Gastroesophageal sphincter (tissue), 3 donors: ENCODE results near the gene NSRP1.

Experiments used
- CTCF ChIP-seq, 4 experiments: fragments of 200-600 bp in 2 of 4; fragments of 450-650 bp in 2 of 4; sonication (generic) in 1 of 4; IDR thresholded peaks; one replicate each; pipeline ENCODE4 v1.5.1; 2017 to 2019; ENCODE audit warnings: antibody characterized with exemption in 4 of 4, mild to moderate bottlenecking in 2 of 4, moderate library complexity in 2 of 4
- POLR2A ChIP-seq, 2 donors: fragments of 450-650 bp; IDR thresholded peaks; one replicate each; pipeline ENCODE4 v1.6.1; 2017; ENCODE audit warnings: antibody characterized with exemption in 2 of 2, mild to moderate bottlenecking in 2 of 2, moderate library complexity in 1 of 2
- POLR2AphosphoS5 ChIP-seq: sonication (generic); formaldehyde crosslinking; IDR thresholded peaks from one replicate; pipeline ENCODE4 v1.6.1; 2017; ENCODE audit warnings: antibody characterized with exemption

GRCh38 chr17:30173649-30174048 is 57.0 kb downstream of the NSRP1 start:
- TF ChIP-seq CTCF (IDR thresholded peaks at IDR 0.05) = no peak
- TF ChIP-seq POLR2A (IDR thresholded peaks at IDR 0.05) = no peak
- TF ChIP-seq POLR2AphosphoS5 = no peak
